Parathyroid adenoma (tissue), 2 donors: ENCODE data around the gene ZAP70.

Experiments used
- H2AFZ ChIP-seq: fragments of 300-600 bp; sonication (generic); one replicate; pipeline ENCODE4 v1.7.0; 2017; ENCODE audit warnings: antibody characterized with exemption, mild to moderate bottlenecking
- H3K27ac ChIP-seq: fragments of 300-600 bp; sonication (generic); one replicate; pipeline ENCODE4 v1.7.0; 2017
- H3K27me3 ChIP-seq: fragments of 300-600 bp; sonication (generic); one replicate; pipeline ENCODE4 v1.7.0; 2017; ENCODE audit warnings: low read length; ENCODE audit not compliant: control insufficient read depth, insufficient read depth
- H3K36me3 ChIP-seq: fragments of 300-600 bp; sonication (generic); one replicate; pipeline ENCODE4 v1.7.0; 2017; ENCODE audit warnings: low read length; ENCODE audit not compliant: control insufficient read depth, insufficient read depth
- H3K4me1 ChIP-seq: fragments of 300-600 bp; sonication (generic); one replicate; pipeline ENCODE4 v1.7.0; 2017; ENCODE audit warnings: control low read depth
- H3K4me2 ChIP-seq: fragments of 300-600 bp; sonication (generic); one replicate; pipeline ENCODE4 v1.7.0; 2017; ENCODE audit warnings: low read length
- H3K4me3 ChIP-seq: fragments of 300-600 bp; sonication (generic); one replicate; pipeline ENCODE4 v1.7.0; 2017; ENCODE audit warnings: low read depth, low read length
- H3K79me2 ChIP-seq: fragments of 300-600 bp; sonication (generic); one replicate; pipeline ENCODE4 v1.7.0; 2017; ENCODE audit warnings: control low read depth
- H3K9ac ChIP-seq: fragments of 300-600 bp; sonication (generic); one replicate; pipeline ENCODE4 v1.7.0; 2017; ENCODE audit warnings: mild to moderate bottlenecking
- H3K9me3 ChIP-seq: fragments of 300-600 bp; sonication (generic); one replicate; pipeline ENCODE4 v1.7.0; 2017; ENCODE audit warnings: low read length; ENCODE audit not compliant: control insufficient read depth
- CTCF ChIP-seq: fragments of 300-600 bp; sonication (generic); IDR thresholded peaks from one replicate; pipeline ENCODE4 v1.7.0; 2017; ENCODE audit warnings: antibody characterized with exemption, mild to moderate bottlenecking
- donor health status: primary hyperparathyroidism.

Gene ZAP70

GRCh38 chr2:97736185-97736584 lies 22.8 kb downstream of the ZAP70 start:
- no peaks in the 10 kb centered on the region for H3K79me2 ChIP-seq
- H2AFZ ChIP-seq: no peak overlapping the region
- H3K4me3 ChIP-seq: no peak overlapping the region
- H3K4me1 ChIP-seq: no peaks in the 10 kb centered on the region
- no peaks in the 10 kb centered on the region for H3K36me3 ChIP-seq
- H3K4me2 ChIP-seq: no peak overlapping the region
- H3K27ac ChIP-seq: no peak overlapping the region
- no peak for TF ChIP-seq CTCF
- H3K9me3 ChIP-seq: no peaks in the 10 kb centered on the region
- H3K27me3 ChIP-seq: no peaks in the 10 kb centered on the region
- H3K9ac ChIP-seq: no peak overlapping the region

GRCh38 chr2:97736608-97737330 lies 23.4 kb downstream of the ZAP70 start:
- no peak for TF ChIP-seq CTCF
- no peaks in the 10 kb centered on the region for H3K79me2 ChIP-seq

GRCh38 chr2:97737421-97738178 lies 24.2 kb downstream of the ZAP70 start:
- Histone ChIP-seq H3K79me2 (no peaks in the 10 kb centered on the region), H3K4me2 (no peak overlapping the region), H3K4me3 (no peak overlapping the region), H3K4me1 (no peaks in the 10 kb centered on the region), H3K9ac (no peak overlapping the region), H3K9me3 (no peaks in the 10 kb centered on the region), H3K27ac (no peak overlapping the region), H2AFZ (no peak overlapping the region), H3K27me3 (no peaks in the 10 kb centered on the region), H3K36me3 (no peaks in the 10 kb centered on the region)
- TF ChIP-seq CTCF: no peak

More at GRCh38 chr2:97736608-97737330, 23.4 kb downstream of the ZAP70 start:
- Histone ChIP-seq H3K9me3 (no peaks in the 10 kb centered on the region), H3K36me3 (no peaks in the 10 kb centered on the region), H3K4me2 (no peak overlapping the region), H3K9ac (no peak overlapping the region), H3K27me3 (no peaks in the 10 kb centered on the region), H3K27ac (no peak overlapping the region), H2AFZ (no peak overlapping the region), H3K4me3 (no peak overlapping the region), H3K4me1 (no peaks in the 10 kb centered on the region)

GRCh38 chr2:97738179-97739019 lies 25.0 kb downstream of the ZAP70 start:
- H3K9ac ChIP-seq: no peak overlapping the region
- H3K27me3 ChIP-seq: no peaks in the 10 kb centered on the region
- H2AFZ ChIP-seq: no peak overlapping the region
- H3K4me3 ChIP-seq: no peak overlapping the region
- H3K4me1 ChIP-seq: no peaks in the 10 kb centered on the region
- H3K9me3 ChIP-seq: no peaks in the 10 kb centered on the region
- H3K4me2 ChIP-seq: no peak overlapping the region
- H3K36me3 ChIP-seq: no peaks in the 10 kb centered on the region
- no peak overlapping the region for H3K27ac ChIP-seq
- no peak for TF ChIP-seq CTCF
- no peaks in the 10 kb centered on the region for H3K79me2 ChIP-seq
